GM06990 (cell line): ENCODE results near the gene CACNG3.
"Not testable (repeated sequence)": the region's sequence is repeated elsewhere in the genome, so short reads cannot be mapped to it uniquely, and the experiment has no call there.

Experiments
- DNase-seq: peaks from one replicate; pipeline ENCODE4 v3.0.0-alpha.2; 2011; ENCODE audit not compliant: insufficient read length; ENCODE audit errors: extremely low read depth
- H3K27me3 ChIP-seq: replicated peaks from 2 replicates; pipeline ENCODE4 v1.6.0; 2011; ENCODE audit warnings: low read length; ENCODE audit not compliant: control insufficient read depth, insufficient read depth
- H3K36me3 ChIP-seq: 2 replicates; pipeline ENCODE4 v1.5.1; 2011; ENCODE audit warnings: low read length; ENCODE audit not compliant: control insufficient read depth, insufficient read depth
- H3K4me3 ChIP-seq: replicated peaks from 2 replicates; pipeline ENCODE4 v1.5.1; 2011; ENCODE audit warnings: low read depth, mild to moderate bottlenecking, control low read depth, low read length
- TF ChIP-seq, protein P1 (sequence below): IDR thresholded peaks from 2 replicates; pipeline ENCODE4 v1.5.1; 2011; ENCODE audit warnings: low read length, control low read depth, mild to moderate bottlenecking, inconsistent platforms; ENCODE audit not compliant: insufficient read depth, poor library complexity, severe bottlenecking

The CACNG3 gene

GRCh38 chr16:24289166-24289700, 33.1 kb downstream of the CACNG3 start:
- DNase-seq = no peak
- Histone ChIP-seq H3K36me3 (no peaks in the 10 kb centered on the region), H3K4me3 (no peak overlapping the region), H3K27me3 (peaks cover 2% of the 10 kb centered on the region)
- TF ChIP-seq, protein P1, sequence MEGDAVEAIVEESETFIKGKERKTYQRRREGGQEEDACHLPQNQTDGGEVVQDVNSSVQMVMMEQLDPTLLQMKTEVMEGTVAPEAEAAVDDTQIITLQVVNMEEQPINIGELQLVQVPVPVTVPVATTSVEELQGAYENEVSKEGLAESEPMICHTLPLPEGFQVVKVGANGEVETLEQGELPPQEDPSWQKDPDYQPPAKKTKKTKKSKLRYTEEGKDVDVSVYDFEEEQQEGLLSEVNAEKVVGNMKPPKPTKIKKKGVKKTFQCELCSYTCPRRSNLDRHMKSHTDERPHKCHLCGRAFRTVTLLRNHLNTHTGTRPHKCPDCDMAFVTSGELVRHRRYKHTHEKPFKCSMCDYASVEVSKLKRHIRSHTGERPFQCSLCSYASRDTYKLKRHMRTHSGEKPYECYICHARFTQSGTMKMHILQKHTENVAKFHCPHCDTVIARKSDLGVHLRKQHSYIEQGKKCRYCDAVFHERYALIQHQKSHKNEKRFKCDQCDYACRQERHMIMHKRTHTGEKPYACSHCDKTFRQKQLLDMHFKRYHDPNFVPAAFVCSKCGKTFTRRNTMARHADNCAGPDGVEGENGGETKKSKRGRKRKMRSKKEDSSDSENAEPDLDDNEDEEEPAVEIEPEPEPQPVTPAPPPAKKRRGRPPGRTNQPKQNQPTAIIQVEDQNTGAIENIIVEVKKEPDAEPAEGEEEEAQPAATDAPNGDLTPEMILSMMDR = no peak

DNA sequence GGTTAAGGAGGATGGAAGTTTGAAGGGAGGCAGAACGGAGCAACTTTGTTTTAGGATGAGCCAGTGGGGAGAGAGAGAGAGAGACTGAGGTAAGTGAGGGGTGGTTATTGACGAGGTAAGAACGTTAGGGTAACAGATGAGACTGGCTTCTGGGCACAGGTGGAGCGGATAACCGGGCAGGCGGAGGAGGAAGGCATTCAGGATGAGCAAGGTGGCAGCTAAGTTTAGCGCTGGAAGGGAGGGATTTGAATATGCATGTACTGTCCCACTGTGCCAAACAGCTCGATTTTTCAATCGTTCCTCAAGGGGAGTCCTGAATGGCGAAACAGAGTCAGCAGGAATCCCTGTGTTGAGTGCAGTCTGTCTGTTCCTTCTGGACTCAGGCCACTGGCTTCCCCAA, 35.8 kb downstream of the CACNG3 start:
- DNase-seq = no peak
- TF ChIP-seq, protein P1 = no peak
- Histone ChIP-seq H3K27me3 (peaks cover 2% of the 10 kb centered on the region), H3K36me3 (no peaks in the 10 kb centered on the region), H3K4me3 (no peak overlapping the region)

GRCh38 chr16:24294131-24294530, 38.0 kb downstream of the CACNG3 start:
- H3K36me3 ChIP-seq = no peaks in the 10 kb centered on the region
- H3K4me3 ChIP-seq = no peak overlapping the region
- peaks cover 2% of the 10 kb centered on the region for H3K27me3 ChIP-seq
- no peak for DNase-seq
- TF ChIP-seq, protein P1 = no peak

GRCh38 chr16:24297375-24297774, 41.2 kb downstream of the CACNG3 start:
- no peaks in the 10 kb centered on the region for H3K36me3 ChIP-seq
- H3K27me3 ChIP-seq = no peaks in the 10 kb centered on the region; the same call in none of the 2 replicates
- H3K4me3 ChIP-seq = no peak overlapping the region
- TF ChIP-seq, protein P1 = no peak
- no peak for DNase-seq

- H3K36me3 ChIP-seq = no peaks in the 10 kb centered on the region
- no peaks in the 10 kb centered on the region; the same call in none of the 2 replicates for H3K27me3 ChIP-seq
- no peak for DNase-seq
- TF ChIP-seq, protein P1 = no peak
- H3K4me3 ChIP-seq = no peak overlapping the region
These were observed 42.5 kb downstream of the CACNG3 start for GRCh38 chr16:24298548-24299167.

- H3K27me3 ChIP-seq, DNase-seq, H3K36me3 ChIP-seq, H3K4me3 ChIP-seq: not testable (repeated sequence)
These were observed 44.6 kb downstream of the CACNG3 start for GRCh38 chr16:24300750-24301149.
